LNCAP (cell line): ENCODE results near the gene CLEC20A.

Experiments
- TF ChIP-seq, protein P1 (sequence below): fragments of 450-650 bp; IDR thresholded peaks from 2 replicates; pipeline ENCODE4 v1.5.1; 2017; ENCODE audit warnings: mild to moderate bottlenecking

Gene CLEC20A

DNA sequence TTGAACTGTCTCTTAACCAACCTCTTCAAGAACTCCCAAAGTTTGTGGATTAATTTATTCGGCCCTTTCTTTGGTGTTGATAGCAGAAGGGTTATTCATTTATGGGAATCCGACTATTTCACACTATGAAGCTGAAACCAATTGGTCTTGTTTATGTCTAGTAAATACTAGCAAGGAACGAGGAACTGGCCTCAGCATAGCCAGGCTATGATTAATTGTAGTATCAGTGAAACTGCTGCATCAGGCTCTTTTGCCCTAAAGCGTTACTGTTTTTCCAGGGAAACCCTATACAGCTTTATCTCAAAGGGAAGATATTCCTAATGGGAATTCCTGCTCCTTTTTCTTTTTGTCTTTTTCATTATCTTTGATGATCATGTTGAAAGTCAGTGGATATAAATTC is 35.1 kb downstream of the CLEC20A start:
- TF ChIP-seq, protein P1, sequence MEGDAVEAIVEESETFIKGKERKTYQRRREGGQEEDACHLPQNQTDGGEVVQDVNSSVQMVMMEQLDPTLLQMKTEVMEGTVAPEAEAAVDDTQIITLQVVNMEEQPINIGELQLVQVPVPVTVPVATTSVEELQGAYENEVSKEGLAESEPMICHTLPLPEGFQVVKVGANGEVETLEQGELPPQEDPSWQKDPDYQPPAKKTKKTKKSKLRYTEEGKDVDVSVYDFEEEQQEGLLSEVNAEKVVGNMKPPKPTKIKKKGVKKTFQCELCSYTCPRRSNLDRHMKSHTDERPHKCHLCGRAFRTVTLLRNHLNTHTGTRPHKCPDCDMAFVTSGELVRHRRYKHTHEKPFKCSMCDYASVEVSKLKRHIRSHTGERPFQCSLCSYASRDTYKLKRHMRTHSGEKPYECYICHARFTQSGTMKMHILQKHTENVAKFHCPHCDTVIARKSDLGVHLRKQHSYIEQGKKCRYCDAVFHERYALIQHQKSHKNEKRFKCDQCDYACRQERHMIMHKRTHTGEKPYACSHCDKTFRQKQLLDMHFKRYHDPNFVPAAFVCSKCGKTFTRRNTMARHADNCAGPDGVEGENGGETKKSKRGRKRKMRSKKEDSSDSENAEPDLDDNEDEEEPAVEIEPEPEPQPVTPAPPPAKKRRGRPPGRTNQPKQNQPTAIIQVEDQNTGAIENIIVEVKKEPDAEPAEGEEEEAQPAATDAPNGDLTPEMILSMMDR: no peak

DNA sequence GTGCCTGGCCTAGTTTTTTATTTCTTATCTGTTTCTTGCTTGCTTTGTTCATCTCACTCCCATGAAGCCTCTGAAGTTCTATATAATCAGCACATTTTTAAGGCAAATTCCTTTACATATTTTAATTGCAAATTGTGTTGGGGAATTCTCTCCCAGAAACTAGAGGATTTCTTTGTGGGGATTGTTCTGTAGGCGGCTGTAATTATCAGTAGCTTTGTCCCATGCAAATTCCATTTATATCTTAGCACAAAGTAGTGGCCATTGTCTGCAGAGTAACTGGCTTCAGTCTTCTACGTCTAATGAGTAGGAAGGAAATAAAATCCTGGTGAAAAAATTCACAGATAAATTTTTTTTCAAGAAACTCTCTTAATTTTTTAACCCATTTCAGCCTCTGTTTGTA is 35.7 kb downstream of the CLEC20A start:
- TF ChIP-seq, protein P1: no peak

DNA sequence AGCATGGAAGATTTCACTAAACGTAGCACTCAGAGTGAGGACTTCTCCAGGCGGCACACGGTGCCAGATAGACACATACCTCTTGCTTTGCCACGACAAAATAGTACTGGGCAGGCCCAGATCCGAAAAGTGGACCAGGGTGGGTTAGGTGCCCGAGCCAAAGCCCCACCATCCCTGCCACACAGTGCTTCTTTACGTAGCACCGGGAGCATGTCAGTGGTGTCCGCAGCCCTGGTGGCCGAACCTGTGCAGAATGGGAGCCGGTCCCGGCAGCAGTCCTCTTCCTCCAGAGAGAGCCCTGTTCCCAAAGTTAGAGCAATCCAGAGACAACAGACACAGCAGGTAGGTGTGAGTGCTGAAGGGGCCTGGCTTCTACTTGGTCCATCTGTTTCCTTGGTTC is 38.6 kb downstream of the CLEC20A start:
- TF ChIP-seq, protein P1: no peak

DNA sequence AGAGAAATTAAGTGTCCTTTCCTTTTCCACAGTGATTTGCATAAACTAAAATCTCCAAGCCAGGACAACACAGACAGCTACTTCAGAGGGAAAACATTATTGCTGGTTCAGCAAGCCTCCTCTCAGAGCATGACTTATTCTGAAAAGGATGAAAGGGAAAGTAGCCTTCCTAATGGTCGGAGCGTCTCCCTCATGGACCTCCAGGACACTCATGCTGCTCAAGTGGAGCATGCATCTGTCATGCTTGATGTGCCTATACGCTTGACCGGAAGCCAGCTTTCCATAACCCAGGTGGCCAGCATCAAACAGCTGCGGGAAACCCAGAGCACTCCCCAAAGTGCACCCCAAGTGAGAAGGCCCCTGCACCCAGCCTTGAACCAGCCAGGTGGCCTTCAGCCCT is 39.1 kb downstream of the CLEC20A start:
- TF ChIP-seq, protein P1: no peak

DNA sequence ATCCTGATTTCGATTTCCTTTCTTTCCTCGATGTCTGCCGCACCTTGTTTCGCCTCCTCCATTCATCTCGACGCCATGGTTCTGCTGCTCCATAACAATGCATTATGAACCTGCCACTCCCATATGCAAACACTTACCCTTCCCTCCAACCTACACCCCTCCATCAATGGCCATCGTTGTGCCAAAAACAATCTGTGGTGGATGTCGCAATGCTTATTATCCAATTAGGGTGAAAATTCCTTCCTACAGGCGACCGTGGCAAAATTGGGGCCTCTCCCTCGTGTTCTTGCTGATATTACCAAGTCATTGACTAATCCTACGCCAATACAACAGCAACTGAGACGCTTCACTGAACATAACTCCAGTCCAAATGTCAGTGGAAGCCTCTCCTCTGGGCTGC is 40.3 kb downstream of the CLEC20A start:
- TF ChIP-seq, protein P1: no peak

DNA sequence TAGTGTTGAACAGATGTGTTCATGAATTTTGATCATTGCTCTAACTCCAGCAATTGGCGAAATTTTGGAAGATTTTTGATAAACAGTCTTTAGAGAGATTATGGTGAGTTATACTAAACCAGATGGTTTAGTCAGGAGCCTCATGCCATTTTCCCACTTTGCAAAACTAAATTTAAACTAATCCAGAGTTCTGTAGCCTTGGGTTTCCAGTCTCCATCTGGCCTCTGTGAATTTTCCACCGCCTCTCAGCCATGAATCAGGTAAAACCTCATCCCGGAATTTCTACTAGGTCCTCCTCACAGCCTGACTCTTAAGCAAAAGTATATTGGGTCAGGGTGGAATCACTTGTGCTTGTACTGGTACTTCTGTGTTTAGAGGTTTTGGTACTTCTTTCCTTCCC is 44.8 kb downstream of the CLEC20A start:
- TF ChIP-seq, protein P1: no peak

DNA sequence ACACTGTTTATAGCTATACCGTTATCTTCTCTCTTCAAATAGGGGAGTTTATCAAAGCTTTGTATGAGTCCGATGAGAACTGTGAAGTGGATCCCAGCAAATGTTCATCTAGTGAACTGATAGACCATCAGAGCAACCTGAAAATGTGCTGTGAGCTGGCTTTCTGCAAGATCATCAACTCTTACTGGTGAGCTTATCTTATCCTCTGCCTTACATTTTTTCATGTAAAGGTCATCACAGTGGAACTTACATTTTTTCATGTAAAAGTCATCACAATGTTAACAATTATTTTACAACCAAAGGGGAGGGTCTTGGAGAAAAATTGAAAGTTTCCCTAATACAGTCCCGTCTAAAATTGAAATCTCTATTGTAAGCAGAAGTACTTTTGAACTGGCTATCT is 45.2 kb downstream of the CLEC20A start:
- TF ChIP-seq, protein P1: no peak

DNA sequence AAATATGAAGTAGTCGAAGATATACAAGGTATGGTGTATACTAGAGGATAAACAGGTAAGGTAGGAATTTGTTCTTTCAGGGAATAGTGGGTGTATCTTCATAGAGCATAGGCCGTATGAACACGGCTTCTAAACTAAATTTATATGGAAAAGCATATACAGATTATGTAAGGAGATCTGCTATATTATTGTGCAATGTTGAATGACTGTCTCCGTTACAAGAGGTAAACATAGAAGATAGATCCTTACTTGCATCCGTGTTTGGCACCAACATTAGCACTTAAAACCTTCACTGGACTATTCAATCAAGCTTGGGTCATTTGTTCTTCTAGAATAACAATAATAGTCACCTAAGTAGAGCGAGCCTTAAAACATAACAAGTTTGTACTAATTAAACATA is 45.9 kb downstream of the CLEC20A start:
- TF ChIP-seq, protein P1: no peak
